Vagina (tissue), 2 donors: ENCODE data around the gene TRAPPC3L.

ENCODE experiments used
- POLR2A ChIP-seq, 2 donors: fragments of 450-650 bp; IDR thresholded peaks; one replicate each; pipeline ENCODE4 v1.6.1; 2017; ENCODE audit warnings: antibody characterized with exemption in 2 of 2, mild to moderate bottlenecking in 2 of 2, moderate library complexity in 2 of 2
- TF ChIP-seq, protein P1 (sequence below), 3 experiments: fragments of 450-650 bp in 2 of 3; fragments of 200-600 bp in 1 of 3; sonication (generic) in 1 of 3; IDR thresholded peaks; one replicate each; pipeline ENCODE4 v1.5.1; 2017 to 2019; ENCODE audit warnings: antibody characterized with exemption in 3 of 3, mild to moderate bottlenecking in 2 of 3, moderate library complexity in 2 of 3

DNA sequence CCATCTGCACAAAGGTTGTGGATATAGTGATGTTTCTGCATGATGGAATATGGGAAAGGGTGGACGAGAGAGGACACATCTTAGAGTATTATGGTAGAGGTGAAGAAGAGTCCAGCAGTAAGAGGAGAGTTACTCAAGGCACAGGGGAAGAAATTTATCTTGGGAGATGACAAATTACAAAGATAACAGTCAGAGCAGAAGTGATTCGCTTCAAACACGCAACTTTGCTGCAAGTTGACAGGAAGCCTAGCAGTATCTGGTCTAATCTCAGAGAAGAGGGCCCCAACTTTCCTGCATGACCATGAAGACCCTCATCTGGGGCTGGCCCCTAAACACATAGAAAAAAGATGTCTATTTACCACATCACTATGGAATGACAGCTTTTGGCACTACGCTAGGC is 85.6 kb downstream of the TRAPPC3L start:
- no peak for TF ChIP-seq POLR2A (IDR thresholded peaks at IDR 0.05)
- TF ChIP-seq, protein P1, sequence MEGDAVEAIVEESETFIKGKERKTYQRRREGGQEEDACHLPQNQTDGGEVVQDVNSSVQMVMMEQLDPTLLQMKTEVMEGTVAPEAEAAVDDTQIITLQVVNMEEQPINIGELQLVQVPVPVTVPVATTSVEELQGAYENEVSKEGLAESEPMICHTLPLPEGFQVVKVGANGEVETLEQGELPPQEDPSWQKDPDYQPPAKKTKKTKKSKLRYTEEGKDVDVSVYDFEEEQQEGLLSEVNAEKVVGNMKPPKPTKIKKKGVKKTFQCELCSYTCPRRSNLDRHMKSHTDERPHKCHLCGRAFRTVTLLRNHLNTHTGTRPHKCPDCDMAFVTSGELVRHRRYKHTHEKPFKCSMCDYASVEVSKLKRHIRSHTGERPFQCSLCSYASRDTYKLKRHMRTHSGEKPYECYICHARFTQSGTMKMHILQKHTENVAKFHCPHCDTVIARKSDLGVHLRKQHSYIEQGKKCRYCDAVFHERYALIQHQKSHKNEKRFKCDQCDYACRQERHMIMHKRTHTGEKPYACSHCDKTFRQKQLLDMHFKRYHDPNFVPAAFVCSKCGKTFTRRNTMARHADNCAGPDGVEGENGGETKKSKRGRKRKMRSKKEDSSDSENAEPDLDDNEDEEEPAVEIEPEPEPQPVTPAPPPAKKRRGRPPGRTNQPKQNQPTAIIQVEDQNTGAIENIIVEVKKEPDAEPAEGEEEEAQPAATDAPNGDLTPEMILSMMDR (IDR thresholded peaks at IDR 0.05), result no peak
